Liver (tissue), 3 donors: ENCODE data around the gene GRK1.

Source experiments
- EGR1 ChIP-seq, 2 donors: IDR thresholded peaks; 2 replicates each; pipeline ENCODE4 v1.6.1; 2016 to 2018; ENCODE audit warnings: antibody characterized with exemption in 2 of 2, low read depth in 2 of 2
- GABPA ChIP-seq, 2 donors: IDR thresholded peaks in 1 of 2; conservative IDR thresholded peaks in 1 of 2; 2 replicates each; pipeline ENCODE4 v1.6.1; 2016; ENCODE audit warnings: antibody characterized with exemption in 2 of 2, mild to moderate bottlenecking in 1 of 2, moderate library complexity in 1 of 2
- RAD21 ChIP-seq, 2 donors: IDR thresholded peaks; 2 replicates each; pipeline ENCODE4 v1.6.1; 2016; ENCODE audit warnings: antibody characterized with exemption in 2 of 2, mild to moderate bottlenecking in 2 of 2
- TAF1 ChIP-seq: conservative IDR thresholded peaks from 2 replicates; pipeline ENCODE4 v1.6.1; 2016; ENCODE audit warnings: antibody characterized with exemption, mild to moderate bottlenecking
- YY1 ChIP-seq: IDR thresholded peaks from 2 replicates; pipeline ENCODE4 v1.6.1; 2016; ENCODE audit warnings: antibody characterized with exemption, mild to moderate bottlenecking
- TF ChIP-seq, protein P1 (sequence below): fragments of 150-350 bp; IDR thresholded peaks from 2 replicates; pipeline ENCODE4 v1.5.1; 2017; ENCODE audit warnings: improper control_type of control experiment, low read depth, low read length; ENCODE audit not compliant: missing input control
- TF ChIP-seq, protein P2 (sequence below): IDR thresholded peaks from 2 replicates; pipeline ENCODE4 v1.6.1; 2016; ENCODE audit warnings: antibody characterized with exemption
- TF ChIP-seq, protein P3 (sequence below): IDR thresholded peaks from 2 replicates; pipeline ENCODE4 v1.6.1; 2016; ENCODE audit warnings: antibody characterized with exemption
- donor health status: healthy.
- donor health status: healthy.

DNA sequence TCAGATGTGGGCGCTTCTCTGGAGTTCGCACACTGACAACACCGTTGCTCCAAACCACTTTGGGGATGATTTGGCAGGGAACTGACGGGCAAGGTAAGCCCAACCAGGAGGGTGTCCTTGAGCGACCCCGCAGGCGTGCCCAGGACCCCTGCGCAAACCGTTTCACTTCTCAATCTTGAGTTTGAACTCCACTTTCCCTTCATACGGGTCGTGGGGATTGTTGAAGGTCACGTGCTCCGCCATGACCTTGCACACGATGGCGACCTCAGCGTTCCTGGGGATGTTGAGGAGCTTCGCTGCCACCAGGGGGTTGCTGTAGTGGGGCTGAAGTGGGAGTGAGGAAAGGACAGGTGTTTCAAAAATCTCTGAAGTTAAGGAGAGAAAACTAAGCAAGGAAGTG, 17.8 kb upstream of the GRK1 start:
- TF ChIP-seq, protein P1, sequence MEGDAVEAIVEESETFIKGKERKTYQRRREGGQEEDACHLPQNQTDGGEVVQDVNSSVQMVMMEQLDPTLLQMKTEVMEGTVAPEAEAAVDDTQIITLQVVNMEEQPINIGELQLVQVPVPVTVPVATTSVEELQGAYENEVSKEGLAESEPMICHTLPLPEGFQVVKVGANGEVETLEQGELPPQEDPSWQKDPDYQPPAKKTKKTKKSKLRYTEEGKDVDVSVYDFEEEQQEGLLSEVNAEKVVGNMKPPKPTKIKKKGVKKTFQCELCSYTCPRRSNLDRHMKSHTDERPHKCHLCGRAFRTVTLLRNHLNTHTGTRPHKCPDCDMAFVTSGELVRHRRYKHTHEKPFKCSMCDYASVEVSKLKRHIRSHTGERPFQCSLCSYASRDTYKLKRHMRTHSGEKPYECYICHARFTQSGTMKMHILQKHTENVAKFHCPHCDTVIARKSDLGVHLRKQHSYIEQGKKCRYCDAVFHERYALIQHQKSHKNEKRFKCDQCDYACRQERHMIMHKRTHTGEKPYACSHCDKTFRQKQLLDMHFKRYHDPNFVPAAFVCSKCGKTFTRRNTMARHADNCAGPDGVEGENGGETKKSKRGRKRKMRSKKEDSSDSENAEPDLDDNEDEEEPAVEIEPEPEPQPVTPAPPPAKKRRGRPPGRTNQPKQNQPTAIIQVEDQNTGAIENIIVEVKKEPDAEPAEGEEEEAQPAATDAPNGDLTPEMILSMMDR = no peak
- TF ChIP-seq, protein P2, sequence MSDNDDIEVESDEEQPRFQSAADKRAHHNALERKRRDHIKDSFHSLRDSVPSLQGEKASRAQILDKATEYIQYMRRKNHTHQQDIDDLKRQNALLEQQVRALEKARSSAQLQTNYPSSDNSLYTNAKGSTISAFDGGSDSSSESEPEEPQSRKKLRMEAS = no peak
- TF ChIP-seq TAF1 (no peak), RAD21 (IDR thresholded peaks at IDR 0.05) (no peak), EGR1 (IDR thresholded peaks at IDR 0.05; ENCODE audit: low read depth in 2 of 2) (no peak), YY1 (no peak), GABPA (IDR thresholded peaks at IDR 0.05 in 1 of 2, conservative IDR thresholded peaks at IDR 0.05 in 1 of 2) (no peak)
- TF ChIP-seq, protein P3, sequence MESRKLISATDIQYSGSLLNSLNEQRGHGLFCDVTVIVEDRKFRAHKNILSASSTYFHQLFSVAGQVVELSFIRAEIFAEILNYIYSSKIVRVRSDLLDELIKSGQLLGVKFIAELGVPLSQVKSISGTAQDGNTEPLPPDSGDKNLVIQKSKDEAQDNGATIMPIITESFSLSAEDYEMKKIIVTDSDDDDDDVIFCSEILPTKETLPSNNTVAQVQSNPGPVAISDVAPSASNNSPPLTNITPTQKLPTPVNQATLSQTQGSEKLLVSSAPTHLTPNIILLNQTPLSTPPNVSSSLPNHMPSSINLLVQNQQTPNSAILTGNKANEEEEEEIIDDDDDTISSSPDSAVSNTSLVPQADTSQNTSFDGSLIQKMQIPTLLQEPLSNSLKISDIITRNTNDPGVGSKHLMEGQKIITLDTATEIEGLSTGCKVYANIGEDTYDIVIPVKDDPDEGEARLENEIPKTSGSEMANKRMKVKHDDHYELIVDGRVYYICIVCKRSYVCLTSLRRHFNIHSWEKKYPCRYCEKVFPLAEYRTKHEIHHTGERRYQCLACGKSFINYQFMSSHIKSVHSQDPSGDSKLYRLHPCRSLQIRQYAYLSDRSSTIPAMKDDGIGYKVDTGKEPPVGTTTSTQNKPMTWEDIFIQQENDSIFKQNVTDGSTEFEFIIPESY = no peak
